NCI-H748 treated with DMSO at 0.1 percent for 48 hours (cell line): Measurements from ENCODE around the gene GALNT17.

Experiments used
- DNase-seq: peaks from one replicate; lab custom pipeline; 2025; lab: John Stamatoyannopoulos, UW

GALNT17 gene

GRCh38 chr7:71339924-71340323 lies 208.0 kb downstream of the GALNT17 start:
- no peak for DNase-seq

- DNase-seq = no peak
Measured at GRCh38 chr7:71342202-71342601, 210.3 kb downstream of the GALNT17 start.

GRCh38 chr7:71343039-71343438 lies 211.1 kb downstream of the GALNT17 start:
- DNase-seq = no peak

- DNase-seq = no peak
Measured at GRCh38 chr7:71343892-71344291, 211.9 kb downstream of the GALNT17 start.

- DNase-seq = no peak
Measured at GRCh38 chr7:71345117-71345884, 213.4 kb downstream of the GALNT17 start.

GRCh38 chr7:71348821-71349681 lies 217.1 kb downstream of the GALNT17 start:
- DNase-seq = no peak

GRCh38 chr7:71349682-71350481 lies 217.9 kb downstream of the GALNT17 start:
- no peak for DNase-seq

GRCh38 chr7:71350680-71351079 lies 218.7 kb downstream of the GALNT17 start:
- no peak for DNase-seq

- DNase-seq = no peak
Measured at GRCh38 chr7:71354716-71355115, 222.8 kb downstream of the GALNT17 start.

- no peak for DNase-seq
Measured at GRCh38 chr7:71361451-71362032, 229.6 kb downstream of the GALNT17 start.

GRCh38 chr7:71362240-71362639 lies 230.3 kb downstream of the GALNT17 start:
- DNase-seq = no peak

- no peak for DNase-seq
Measured at GRCh38 chr7:71363223-71363622, 231.3 kb downstream of the GALNT17 start.

GRCh38 chr7:71363627-71364026 lies 231.7 kb downstream of the GALNT17 start:
- no peak for DNase-seq

GRCh38 chr7:71364551-71364950 lies 232.6 kb downstream of the GALNT17 start:
- no peak for DNase-seq

GRCh38 chr7:71372991-71373390 lies 241.0 kb downstream of the GALNT17 start:
- no peak for DNase-seq

- DNase-seq = no peak
Measured at GRCh38 chr7:71377062-71377461, 245.1 kb downstream of the GALNT17 start.

GRCh38 chr7:71377469-71377868 lies 245.5 kb downstream of the GALNT17 start:
- no peak for DNase-seq

GRCh38 chr7:71384094-71384493 lies 252.2 kb downstream of the GALNT17 start:
- no peak for DNase-seq

GRCh38 chr7:71385330-71385729 lies 253.4 kb downstream of the GALNT17 start:
- DNase-seq = no peak

- no peak for DNase-seq
Measured at GRCh38 chr7:71386152-71386785, 254.3 kb downstream of the GALNT17 start.

- DNase-seq = no peak
Measured at GRCh38 chr7:71388181-71388580, 256.2 kb downstream of the GALNT17 start.

GRCh38 chr7:71389976-71390375 lies 258.0 kb downstream of the GALNT17 start:
- DNase-seq = no peak
